Measurements from ENCODE around the gene PTAFR.

PTAFR gene

GRCh38 chr1:28199328-28200233 lies 23.1 kb upstream of the PTAFR start:
- no peak overlapping the region for H2AFZ ChIP-seq (ENCODE audit: low read length)
- no peaks in the 10 kb centered on the region for H3K27me3 ChIP-seq (replicated peaks; ENCODE audit: insufficient read depth, low read length)
- no peaks in the 10 kb centered on the region for H3F3A ChIP-seq (ENCODE audit: insufficient read depth, low read length)
- no peak for DNase-seq
- no peaks in the 10 kb centered on the region for H3K79me2 ChIP-seq (ENCODE audit: low read length)
- no peaks in the 10 kb centered on the region for H4K20me1 ChIP-seq (ENCODE audit: insufficient read depth, low read length)
- TF ChIP-seq CTCF (IDR thresholded peaks at IDR 0.05; ENCODE audit: low read length) (no peak), EZH2 (optimal IDR thresholded peaks at IDR 0.05; ENCODE audit: low read depth, low read length) (no peak), EZH2phosphoT487 (IDR thresholded peaks at IDR 0.05; ENCODE audit: low read length) (no peak)
- no peak overlapping the region for H3K9ac ChIP-seq (ENCODE audit: low read length)
- no peak overlapping the region for H3K4me2 ChIP-seq (ENCODE audit: low read depth, low read length)
- no peaks in the 10 kb centered on the region for H3K9me2 ChIP-seq (replicated peaks; ENCODE audit: insufficient read depth, low read length)
- peaks cover 12% of the 10 kb centered on the region; the same call in 1 of the 2 replicates for H3K36me3 ChIP-seq (replicated peaks; ENCODE audit: insufficient read depth, low read length)
- H3K27ac ChIP-seq (ENCODE audit: low read length): no peak overlapping the region
- H3K4me3 ChIP-seq (ENCODE audit: low read length): no peak overlapping the region
- H3K9me3 ChIP-seq (replicated peaks; ENCODE audit: insufficient read depth, low read length): no peaks in the 10 kb centered on the region
- H3K4me1 ChIP-seq (ENCODE audit: low read length): peaks cover 13% of the 10 kb centered on the region

- H3F3A ChIP-seq (ENCODE audit: insufficient read depth, low read length): no peaks in the 10 kb centered on the region
- TF ChIP-seq EZH2 (optimal IDR thresholded peaks at IDR 0.05; ENCODE audit: low read depth, low read length): no peak
- TF ChIP-seq CTCF (IDR thresholded peaks at IDR 0.05; ENCODE audit: low read length): no peak
- TF ChIP-seq EZH2phosphoT487 (IDR thresholded peaks at IDR 0.05; ENCODE audit: low read length): no peak
- no peaks in the 10 kb centered on the region for H4K20me1 ChIP-seq (ENCODE audit: insufficient read depth, low read length)
- H3K4me1 ChIP-seq (ENCODE audit: low read length): peaks cover 13% of the 10 kb centered on the region
- DNase-seq: no peak
- H3K9ac ChIP-seq (ENCODE audit: low read length): no peak overlapping the region
- H2AFZ ChIP-seq (ENCODE audit: low read length): no peak overlapping the region
- H3K79me2 ChIP-seq (ENCODE audit: low read length): no peaks in the 10 kb centered on the region
- H3K9me2 ChIP-seq (replicated peaks; ENCODE audit: insufficient read depth, low read length): no peaks in the 10 kb centered on the region
- H3K27me3 ChIP-seq (replicated peaks; ENCODE audit: insufficient read depth, low read length): no peaks in the 10 kb centered on the region
- H3K9me3 ChIP-seq (replicated peaks; ENCODE audit: insufficient read depth, low read length): no peaks in the 10 kb centered on the region
- no peak overlapping the region for H3K27ac ChIP-seq (ENCODE audit: low read length)
- H3K36me3 ChIP-seq (replicated peaks; ENCODE audit: insufficient read depth, low read length): 0 out of 2 replicates have a peak, but pooled peaks cover 9% of the 10 kb centered on the region
- H3K4me3 ChIP-seq (ENCODE audit: low read length): no peak overlapping the region
- no peak overlapping the region for H3K4me2 ChIP-seq (ENCODE audit: low read depth, low read length)
Measured at GRCh38 chr1:28197682-28198415, 21.4 kb upstream of the PTAFR start.

- Histone ChIP-seq H3F3A (ENCODE audit: insufficient read depth, low read length) (no peaks in the 10 kb centered on the region), H3K27ac (ENCODE audit: low read length) (no peak overlapping the region), H3K9me2 (replicated peaks; ENCODE audit: insufficient read depth, low read length) (no peaks in the 10 kb centered on the region), H3K9me3 (replicated peaks; ENCODE audit: insufficient read depth, low read length) (no peaks in the 10 kb centered on the region), H3K9ac (ENCODE audit: low read length) (no peak overlapping the region), H3K4me1 (ENCODE audit: low read length) (peaks cover 13% of the 10 kb centered on the region), H2AFZ (ENCODE audit: low read length) (no peak overlapping the region), H3K4me2 (ENCODE audit: low read depth, low read length) (no peak overlapping the region), H3K36me3 (replicated peaks; ENCODE audit: insufficient read depth, low read length) (0 out of 2 replicates have a peak, but pooled peaks cover 9% of the 10 kb centered on the region), H3K27me3 (replicated peaks; ENCODE audit: insufficient read depth, low read length) (no peaks in the 10 kb centered on the region), H4K20me1 (ENCODE audit: insufficient read depth, low read length) (no peaks in the 10 kb centered on the region), H3K79me2 (ENCODE audit: low read length) (no peaks in the 10 kb centered on the region), H3K4me3 (ENCODE audit: low read length) (no peak overlapping the region)
- no peak for TF ChIP-seq EZH2 (optimal IDR thresholded peaks at IDR 0.05; ENCODE audit: low read depth, low read length)
- TF ChIP-seq CTCF (IDR thresholded peaks at IDR 0.05; ENCODE audit: low read length): no peak
- no peak for TF ChIP-seq EZH2phosphoT487 (IDR thresholded peaks at IDR 0.05; ENCODE audit: low read length)
- no peak for DNase-seq
Measured at GRCh38 chr1:28196330-28196729, 19.8 kb upstream of the PTAFR start.
